NT2/D1 (cell line): ENCODE data around the gene SPOUT1.

ENCODE experiments used
- SUZ12 ChIP-seq: IDR thresholded peaks from 2 replicates; pipeline ENCODE4 v1.6.1; 2011; ENCODE audit not compliant: insufficient read length, insufficient read depth; ENCODE audit errors: extremely low read depth
- YY1 ChIP-seq: IDR thresholded peaks from 2 replicates; pipeline ENCODE4 v1.6.1; 2011; ENCODE audit not compliant: insufficient read length, insufficient read depth

GRCh38 chr9:128792978-128793686 is 36.5 kb downstream of the SPOUT1 start:
- TF ChIP-seq YY1: no peak
- no peak for TF ChIP-seq SUZ12
